SH-SY5Y (cell line): ENCODE data around the gene INTS12.

Source experiments
- GATA2 ChIP-seq: IDR thresholded peaks from 2 replicates; pipeline ENCODE4 v1.6.1; 2011; ENCODE audit warnings: mild to moderate bottlenecking, low read depth, low read length
- GATA3 ChIP-seq: IDR thresholded peaks from 2 replicates; pipeline ENCODE4 v1.6.1; 2011; ENCODE audit warnings: low read depth, mild to moderate bottlenecking, low read length, moderate library complexity

DNA sequence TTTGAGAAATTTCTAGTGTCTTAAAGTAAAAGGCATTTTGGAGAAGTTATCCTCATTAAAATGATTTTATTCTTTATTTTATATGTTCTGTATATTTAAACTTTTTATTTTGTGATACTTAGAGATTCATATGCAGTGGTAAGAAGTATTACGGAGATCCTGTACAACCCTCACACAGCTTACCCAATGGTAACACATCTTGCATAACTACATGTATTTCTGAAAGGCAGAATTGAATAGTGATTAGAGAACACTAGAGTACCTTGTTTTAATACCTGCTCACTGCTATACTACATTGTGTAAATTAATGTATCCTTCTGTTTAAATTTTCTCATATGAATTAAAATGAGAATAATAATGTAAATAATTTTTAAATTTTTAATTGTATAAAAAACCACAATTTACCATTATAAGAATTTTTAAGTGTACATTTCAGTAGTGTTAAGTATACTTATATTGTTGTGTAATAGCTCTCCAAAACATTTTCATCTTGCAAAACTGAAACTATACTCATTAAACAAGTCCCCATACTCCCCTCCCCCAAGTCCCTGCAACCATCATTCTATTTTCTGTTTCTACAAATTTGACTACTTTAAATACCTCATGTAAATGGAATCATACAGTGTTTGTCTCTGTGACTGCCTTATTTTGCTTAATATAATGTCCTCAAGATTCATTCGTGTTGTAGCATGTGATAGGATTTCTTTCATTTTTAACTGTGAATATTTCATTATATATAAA lies 45.4 kb downstream of the INTS12 start:
- TF ChIP-seq GATA3 (no peak), GATA2 (no peak)
